ENCODE data around the gene NDC1. TPM values are rescaled to one million over a fixed set of nuclear protein-coding genes. Genes with fewer than 3 reads are reported as not detected.
A peak's percentile ranks its signal among the peaks of the same experiment; 100 is the strongest.

NDC1 gene
- total RNA-seq, 1 experiment from 2014 or later: 130 TPM

DNA sequence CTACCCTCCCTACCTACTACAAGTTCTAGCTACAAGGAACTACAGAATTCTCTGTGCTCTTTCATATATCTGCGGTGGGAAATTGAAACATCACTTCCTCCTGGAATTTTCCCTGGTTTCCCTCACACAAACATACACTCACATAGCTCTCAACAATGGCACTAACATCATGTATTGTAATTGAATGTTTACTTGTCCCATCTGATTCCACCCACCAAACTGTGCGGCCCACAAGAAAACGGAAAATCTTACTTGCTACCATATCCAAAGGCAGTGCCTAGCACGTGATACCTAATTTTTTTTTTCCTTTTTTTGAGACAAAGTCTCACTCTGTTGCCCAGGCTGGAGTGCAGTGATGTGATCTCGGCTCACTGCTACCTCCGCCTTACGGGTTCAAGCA, 33.9 kb downstream of the NDC1 start:
- Histone ChIP-seq H3K36me3 (ENCODE audit: insufficient read depth, low read length) (peaks cover 76% of the 10 kb centered on the region), H3K9me2 (replicated peaks; ENCODE audit: insufficient read depth, low read length) (no peaks in the 10 kb centered on the region), H3K9ac (ENCODE audit: low read length) (no peak overlapping the region), H3K4me1 (ENCODE audit: low read length) (peaks cover 6% of the 10 kb centered on the region), H4K20me1 (ENCODE audit: insufficient read depth, low read depth, low read length) (no peaks in the 10 kb centered on the region), H3K4me2 (ENCODE audit: low read depth, low read length, poor library complexity, severe bottlenecking) (no peak overlapping the region), H3K9me3 (ENCODE audit: low read length) (no peaks in the 10 kb centered on the region), H3K27me3 (ENCODE audit: low read length) (no peaks in the 10 kb centered on the region), H2AFZ (ENCODE audit: low read length) (no peak overlapping the region), H3K79me2 (ENCODE audit: low read length) (peaks cover 46% of the 10 kb centered on the region), H3K4me3 (ENCODE audit: low read length) (no peak overlapping the region), H3K27ac (ENCODE audit: low read length) (no peak overlapping the region)
- no peak for DNase-seq

DNA sequence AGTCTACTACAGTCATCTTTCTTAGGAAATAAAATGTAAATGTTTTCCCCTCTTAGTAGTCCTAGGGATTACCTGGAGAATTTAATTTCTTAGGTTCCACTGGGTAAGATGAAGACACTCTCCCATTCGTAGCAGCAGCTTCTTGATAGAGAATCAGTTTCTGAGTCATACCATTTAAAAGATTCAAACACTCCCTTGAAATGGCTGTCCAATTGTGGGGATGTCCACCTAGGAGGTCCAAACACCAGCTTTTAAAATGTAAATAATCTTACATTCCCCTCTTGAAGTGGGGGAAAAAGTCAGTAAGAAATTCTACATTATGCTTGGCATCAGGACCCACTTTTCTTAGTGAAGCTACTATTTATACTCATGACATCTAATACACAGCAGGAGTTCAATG, 37.5 kb downstream of the NDC1 start:
- Histone ChIP-seq H3K4me1 (ENCODE audit: low read length) (peaks cover 6% of the 10 kb centered on the region), H3K9ac (ENCODE audit: low read length) (no peak overlapping the region), H3K9me2 (replicated peaks; ENCODE audit: insufficient read depth, low read length) (no peaks in the 10 kb centered on the region), H3K4me2 (ENCODE audit: low read depth, low read length, poor library complexity, severe bottlenecking) (no peak overlapping the region), H3K36me3 (ENCODE audit: insufficient read depth, low read length) (peaks cover 70% of the 10 kb centered on the region), H3K27ac (ENCODE audit: low read length) (no peak overlapping the region), H3K27me3 (ENCODE audit: low read length) (no peaks in the 10 kb centered on the region), H3K79me2 (ENCODE audit: low read length) (peaks cover 38% of the 10 kb centered on the region), H4K20me1 (ENCODE audit: insufficient read depth, low read depth, low read length) (no peaks in the 10 kb centered on the region), H2AFZ (ENCODE audit: low read length) (no peak overlapping the region), H3K4me3 (ENCODE audit: low read length) (no peak overlapping the region), H3K9me3 (ENCODE audit: low read length) (no peaks in the 10 kb centered on the region)
- DNase-seq: no peak

DNA sequence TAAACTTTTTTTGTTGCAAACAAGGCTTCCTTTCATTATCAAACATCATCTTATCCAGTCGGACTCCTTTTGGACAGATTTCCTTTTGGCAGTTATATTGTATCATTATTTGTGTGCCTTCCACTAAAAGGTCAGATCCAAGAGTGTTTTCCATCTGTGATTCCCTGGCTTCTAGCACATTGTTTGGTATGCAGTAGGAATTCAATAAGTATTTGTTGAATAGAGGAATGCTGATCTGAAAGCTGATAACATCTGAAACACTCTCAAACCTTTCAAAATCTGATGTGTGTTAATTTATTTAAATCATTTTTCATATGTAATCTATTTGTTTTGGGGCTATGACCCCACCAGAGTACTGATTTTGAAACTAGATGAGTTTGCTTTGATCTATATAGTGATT, 39.0 kb downstream of the NDC1 start:
- Histone ChIP-seq H2AFZ (ENCODE audit: low read length) (no peak overlapping the region), H3K27ac (ENCODE audit: low read length) (peak overlapping the region; percentile 20; the same call in 1 of the 2 replicates), H3K79me2 (ENCODE audit: low read length) (peaks cover 47% of the 10 kb centered on the region), H3K36me3 (ENCODE audit: insufficient read depth, low read length) (peaks cover 70% of the 10 kb centered on the region), H3K9me2 (replicated peaks; ENCODE audit: insufficient read depth, low read length) (no peaks in the 10 kb centered on the region), H3K4me3 (ENCODE audit: low read length) (no peak overlapping the region), H3K9me3 (ENCODE audit: low read length) (no peaks in the 10 kb centered on the region), H3K4me2 (ENCODE audit: low read depth, low read length, poor library complexity, severe bottlenecking) (no peak overlapping the region), H4K20me1 (ENCODE audit: insufficient read depth, low read depth, low read length) (no peaks in the 10 kb centered on the region), H3K9ac (ENCODE audit: low read length) (no peak overlapping the region), H3K4me1 (ENCODE audit: low read length) (peaks cover 6% of the 10 kb centered on the region), H3K27me3 (ENCODE audit: low read length) (no peaks in the 10 kb centered on the region)
- no peak for DNase-seq

DNA sequence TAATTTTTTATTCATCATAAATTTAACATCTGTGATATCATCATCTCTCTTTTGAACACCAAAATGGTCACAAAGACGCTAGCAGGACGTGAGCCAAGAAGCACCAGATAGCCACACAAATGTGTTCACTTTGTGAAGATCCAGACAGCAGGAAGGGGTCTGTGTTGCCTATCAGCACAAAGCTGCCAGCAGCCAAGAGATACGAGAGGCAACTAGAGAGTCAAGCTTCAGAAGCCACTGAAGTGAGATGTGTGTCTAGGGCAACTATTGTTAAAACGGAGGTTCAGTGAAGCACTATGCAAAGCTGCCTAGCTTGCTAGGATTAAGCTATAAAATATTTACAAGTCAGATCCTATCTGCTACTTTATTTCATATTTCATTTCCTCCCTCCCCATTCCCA, 45.3 kb downstream of the NDC1 start:
- H3K27ac ChIP-seq (ENCODE audit: low read length): no peak overlapping the region
- no peak overlapping the region for H3K4me2 ChIP-seq (ENCODE audit: low read depth, low read length, poor library complexity, severe bottlenecking)
- H3K27me3 ChIP-seq (ENCODE audit: low read length): no peaks in the 10 kb centered on the region
- no peaks in the 10 kb centered on the region for H3K9me2 ChIP-seq (replicated peaks; ENCODE audit: insufficient read depth, low read length)
- peaks cover 66% of the 10 kb centered on the region; the same call in 1 of the 2 replicates for H3K36me3 ChIP-seq (ENCODE audit: insufficient read depth, low read length)
- no peak overlapping the region for H2AFZ ChIP-seq (ENCODE audit: low read length)
- no peak overlapping the region for H3K4me3 ChIP-seq (ENCODE audit: low read length)
- H4K20me1 ChIP-seq (ENCODE audit: insufficient read depth, low read depth, low read length): peaks cover 3% of the 10 kb centered on the region; the same call in 1 of the 2 replicates
- H3K4me1 ChIP-seq (ENCODE audit: low read length): no peaks in the 10 kb centered on the region
- no peak overlapping the region for H3K9ac ChIP-seq (ENCODE audit: low read length)
- no peak for DNase-seq
- no peaks in the 10 kb centered on the region for H3K9me3 ChIP-seq (ENCODE audit: low read length)
- H3K79me2 ChIP-seq (ENCODE audit: low read length): peaks cover 32% of the 10 kb centered on the region

DNA sequence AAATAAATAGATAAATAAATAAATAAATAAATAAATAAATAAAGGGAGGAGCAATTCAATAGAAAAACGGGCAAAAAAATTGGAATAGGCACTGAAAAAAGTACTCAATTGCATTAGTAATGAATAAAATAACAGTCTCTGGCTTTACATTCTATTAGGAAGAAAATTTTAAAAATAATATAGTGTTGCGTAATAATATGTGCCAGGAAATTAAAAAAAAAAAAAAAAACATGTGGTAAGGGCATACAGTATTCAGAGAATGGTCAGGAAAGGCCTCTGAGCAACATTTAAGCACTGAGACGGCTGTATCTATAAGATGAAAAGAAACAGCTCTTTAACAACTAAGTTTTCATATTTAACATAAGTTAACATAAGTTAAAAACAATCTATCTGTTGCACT, 50.4 kb downstream of the NDC1 start:
- no peaks in the 10 kb centered on the region for H3K9me2 ChIP-seq (replicated peaks; ENCODE audit: insufficient read depth, low read length)
- H4K20me1 ChIP-seq (ENCODE audit: insufficient read depth, low read depth, low read length): peaks cover 2% of the 10 kb centered on the region; the same call in 1 of the 2 replicates
- no peak overlapping the region for H3K4me2 ChIP-seq (ENCODE audit: low read depth, low read length, poor library complexity, severe bottlenecking)
- no peak overlapping the region for H2AFZ ChIP-seq (ENCODE audit: low read length)
- no peaks in the 10 kb centered on the region for H3K9me3 ChIP-seq (ENCODE audit: low read length)
- H3K79me2 ChIP-seq (ENCODE audit: low read length): peaks cover 30% of the 10 kb centered on the region
- H3K36me3 ChIP-seq (ENCODE audit: insufficient read depth, low read length): peaks cover 64% of the 10 kb centered on the region
- no peaks in the 10 kb centered on the region for H3K27me3 ChIP-seq (ENCODE audit: low read length)
- no peaks in the 10 kb centered on the region for H3K4me1 ChIP-seq (ENCODE audit: low read length)
- H3K9ac ChIP-seq (ENCODE audit: low read length): no peak overlapping the region
- H3K27ac ChIP-seq (ENCODE audit: low read length): no peak overlapping the region
- DNase-seq: no peak
- no peak overlapping the region for H3K4me3 ChIP-seq (ENCODE audit: low read length)

DNA sequence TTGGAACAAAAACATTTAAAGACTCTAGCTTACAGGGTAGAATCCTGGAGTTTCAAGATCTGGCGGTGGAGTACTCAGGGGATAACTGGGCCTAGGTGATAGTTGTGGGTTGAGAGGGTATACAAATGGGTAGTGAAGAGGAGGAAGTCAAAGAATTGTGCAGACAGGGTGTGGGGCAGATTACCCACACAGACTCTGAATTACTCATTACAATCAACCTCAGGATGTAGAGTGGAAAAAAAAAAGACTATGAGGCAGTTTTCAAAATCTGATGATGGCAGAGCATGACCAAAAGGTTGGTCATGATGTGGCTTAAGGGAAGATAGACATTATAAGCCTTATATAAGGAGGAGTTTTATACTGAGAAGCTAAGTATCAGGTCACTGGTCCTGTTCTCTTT, 55.0 kb downstream of the NDC1 start:
- Histone ChIP-seq H3K79me2 (ENCODE audit: low read length) (peaks cover 54% of the 10 kb centered on the region), H3K36me3 (ENCODE audit: insufficient read depth, low read length) (peaks cover 65% of the 10 kb centered on the region), H3K4me1 (ENCODE audit: low read length) (no peaks in the 10 kb centered on the region), H2AFZ (ENCODE audit: low read length) (no peak overlapping the region), H3K4me3 (ENCODE audit: low read length) (no peak overlapping the region), H3K4me2 (ENCODE audit: low read depth, low read length, poor library complexity, severe bottlenecking) (no peak overlapping the region), H3K9me2 (replicated peaks; ENCODE audit: insufficient read depth, low read length) (no peaks in the 10 kb centered on the region), H3K9me3 (ENCODE audit: low read length) (no peaks in the 10 kb centered on the region), H3K27ac (ENCODE audit: low read length) (peak overlapping the region; percentile 29; the same call in 1 of the 2 replicates), H3K9ac (ENCODE audit: low read length) (no peak overlapping the region), H3K27me3 (ENCODE audit: low read length) (no peaks in the 10 kb centered on the region), H4K20me1 (ENCODE audit: insufficient read depth, low read depth, low read length) (no peaks in the 10 kb centered on the region)
- DNase-seq: no peak

DNA sequence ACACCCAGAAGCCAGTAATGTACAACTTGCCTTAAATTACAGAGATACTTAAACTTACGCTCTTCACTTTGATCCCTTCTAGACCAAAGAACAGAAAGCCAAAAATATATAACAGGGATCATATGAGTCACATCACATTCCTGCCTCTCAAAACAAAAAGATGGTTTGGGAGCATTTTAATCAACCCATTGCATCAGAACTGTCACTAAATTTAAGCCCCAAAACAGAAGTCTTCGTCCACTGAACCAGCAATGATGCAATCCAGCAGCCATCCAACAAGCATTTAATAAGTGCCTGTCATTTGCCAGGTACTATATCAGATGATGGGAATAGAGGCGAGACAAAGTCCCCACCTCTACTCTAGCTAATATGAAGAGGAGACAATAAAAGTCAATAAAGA, 56.4 kb downstream of the NDC1 start:
- Histone ChIP-seq H2AFZ (ENCODE audit: low read length) (no peak overlapping the region), H3K4me2 (ENCODE audit: low read depth, low read length, poor library complexity, severe bottlenecking) (no peak overlapping the region), H3K79me2 (ENCODE audit: low read length) (peaks cover 62% of the 10 kb centered on the region), H3K36me3 (ENCODE audit: insufficient read depth, low read length) (peaks cover 64% of the 10 kb centered on the region), H3K9me3 (ENCODE audit: low read length) (no peaks in the 10 kb centered on the region), H3K9ac (ENCODE audit: low read length) (no peak overlapping the region), H3K27ac (ENCODE audit: low read length) (no peak overlapping the region), H3K27me3 (ENCODE audit: low read length) (no peaks in the 10 kb centered on the region), H3K9me2 (replicated peaks; ENCODE audit: insufficient read depth, low read length) (no peaks in the 10 kb centered on the region), H3K4me3 (ENCODE audit: low read length) (no peak overlapping the region), H4K20me1 (ENCODE audit: insufficient read depth, low read depth, low read length) (no peaks in the 10 kb centered on the region), H3K4me1 (ENCODE audit: low read length) (no peaks in the 10 kb centered on the region)
- no peak for DNase-seq

DNA sequence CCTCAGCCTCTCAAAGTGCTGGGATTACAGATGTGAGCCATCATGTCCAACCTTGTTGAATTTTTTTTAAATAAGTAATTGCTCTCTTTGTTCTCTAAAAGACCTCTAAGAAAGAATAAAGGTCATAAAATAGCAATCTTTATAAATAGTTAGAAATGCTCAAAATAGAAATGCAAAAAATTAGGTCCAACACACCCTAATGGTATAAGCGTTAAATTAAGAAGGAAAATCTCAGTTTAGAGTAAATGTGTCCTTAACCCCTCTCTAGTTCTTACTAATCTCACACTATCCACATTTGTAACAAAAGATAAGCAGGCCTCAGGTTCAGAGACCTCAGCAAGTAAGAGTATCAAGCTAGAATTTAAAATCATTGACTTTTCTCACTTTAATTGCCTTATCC, 60.8 kb downstream of the NDC1 start:
- H4K20me1 ChIP-seq (ENCODE audit: insufficient read depth, low read depth, low read length): no peaks in the 10 kb centered on the region
- H3K9me3 ChIP-seq (ENCODE audit: low read length): no peaks in the 10 kb centered on the region
- no peak overlapping the region for H3K4me2 ChIP-seq (ENCODE audit: low read depth, low read length, poor library complexity, severe bottlenecking)
- H3K27ac ChIP-seq (ENCODE audit: low read length): no peak overlapping the region
- peaks cover 53% of the 10 kb centered on the region for H3K79me2 ChIP-seq (ENCODE audit: low read length)
- H2AFZ ChIP-seq (ENCODE audit: low read length): no peak overlapping the region
- no peaks in the 10 kb centered on the region for H3K4me1 ChIP-seq (ENCODE audit: low read length)
- no peak overlapping the region for H3K4me3 ChIP-seq (ENCODE audit: low read length)
- no peaks in the 10 kb centered on the region for H3K27me3 ChIP-seq (ENCODE audit: low read length)
- no peak overlapping the region for H3K9ac ChIP-seq (ENCODE audit: low read length)
- DNase-seq: no peak
- no peaks in the 10 kb centered on the region for H3K9me2 ChIP-seq (replicated peaks; ENCODE audit: insufficient read depth, low read length)
- peaks cover 46% of the 10 kb centered on the region for H3K36me3 ChIP-seq (ENCODE audit: insufficient read depth, low read length)

DNA sequence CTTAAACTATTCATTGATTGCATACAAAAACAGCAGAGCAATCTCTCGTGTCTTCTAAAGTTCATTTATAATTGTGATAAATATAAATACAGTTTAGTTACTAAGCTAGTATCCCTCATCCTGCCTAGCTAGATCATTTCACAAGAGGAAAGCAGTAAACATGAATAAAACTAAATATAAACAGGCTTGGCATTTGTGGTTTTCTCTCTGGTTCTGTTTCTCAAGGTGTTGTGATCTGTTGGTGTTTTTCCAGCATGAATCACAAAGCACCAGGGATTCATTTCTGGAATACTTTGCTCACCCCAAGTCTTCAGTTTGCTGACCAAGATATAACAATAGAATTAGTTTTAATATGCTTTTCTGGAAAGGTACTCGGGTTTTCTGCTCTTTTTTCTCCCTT, 66.4 kb downstream of the NDC1 start:
- no peaks in the 10 kb centered on the region for H4K20me1 ChIP-seq (ENCODE audit: insufficient read depth, low read depth, low read length)
- H3K27ac ChIP-seq (ENCODE audit: low read length): no peak overlapping the region
- DNase-seq: no peak
- H3K4me3 ChIP-seq (ENCODE audit: low read length): no peak overlapping the region
- H3K79me2 ChIP-seq (ENCODE audit: low read length): peaks cover 19% of the 10 kb centered on the region; the same call in 1 of the 2 replicates
- peaks cover 56% of the 10 kb centered on the region; the same call in 1 of the 2 replicates for H3K36me3 ChIP-seq (ENCODE audit: insufficient read depth, low read length)
- no peak overlapping the region for H3K4me2 ChIP-seq (ENCODE audit: low read depth, low read length, poor library complexity, severe bottlenecking)
- H3K9me3 ChIP-seq (ENCODE audit: low read length): no peaks in the 10 kb centered on the region
- H3K27me3 ChIP-seq (ENCODE audit: low read length): no peaks in the 10 kb centered on the region
- H2AFZ ChIP-seq (ENCODE audit: low read length): no peak overlapping the region
- no peaks in the 10 kb centered on the region for H3K9me2 ChIP-seq (replicated peaks; ENCODE audit: insufficient read depth, low read length)
- no peak overlapping the region for H3K9ac ChIP-seq (ENCODE audit: low read length)
- no peaks in the 10 kb centered on the region for H3K4me1 ChIP-seq (ENCODE audit: low read length)

Data from Karpas-422 (cell line).